ENCODE measurements around the gene LRRC15.

GRCh38 chr3:194364314-194364651 is 5.3 kb downstream of the LRRC15 start:
- no peak for TF ChIP-seq CTCF (conservative IDR thresholded peaks at IDR 0.05; ENCODE audit: low read depth, low read length)
- no peak for TF ChIP-seq EZH2phosphoT487 (IDR thresholded peaks at IDR 0.05; ENCODE audit: borderline replicate concordance, low read length)
- TF ChIP-seq EZH2 (IDR thresholded peaks at IDR 0.05; ENCODE audit: low read length, unreplicated experiment): no peak

All from PC-3 (cell line).